ENCODE measurements around the gene SLC2A4RG.

Gene SLC2A4RG

DNA sequence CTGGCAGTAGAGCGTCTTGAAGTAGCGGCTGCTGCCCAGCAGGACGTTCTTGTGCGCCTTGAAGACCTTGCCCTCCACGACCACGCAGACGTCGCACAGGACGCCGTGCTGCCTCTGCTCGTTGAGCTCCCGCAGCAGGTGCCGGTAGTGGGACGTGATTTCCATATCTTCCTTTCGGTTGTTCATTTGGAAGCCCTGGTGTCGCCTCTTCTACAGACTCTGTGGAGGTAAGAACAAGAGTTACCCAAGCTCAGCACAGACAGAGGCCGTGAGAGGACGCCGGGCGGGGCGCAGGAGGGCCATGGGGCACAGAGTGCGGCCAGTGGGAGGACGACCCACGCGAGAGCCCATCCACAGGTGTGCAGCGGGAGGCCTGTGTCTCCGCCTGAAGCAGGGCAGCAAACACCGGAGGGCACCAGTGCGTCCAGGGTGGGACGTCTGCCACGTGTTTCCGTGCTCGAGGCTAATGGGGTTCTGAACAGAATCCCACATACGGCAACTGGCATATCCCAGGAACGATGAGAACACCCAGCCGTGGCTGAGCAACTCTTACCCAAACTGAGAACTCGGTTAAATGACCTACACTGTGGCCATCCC lies 51.1 kb downstream of the SLC2A4RG start:
- TF ChIP-seq, protein P1, sequence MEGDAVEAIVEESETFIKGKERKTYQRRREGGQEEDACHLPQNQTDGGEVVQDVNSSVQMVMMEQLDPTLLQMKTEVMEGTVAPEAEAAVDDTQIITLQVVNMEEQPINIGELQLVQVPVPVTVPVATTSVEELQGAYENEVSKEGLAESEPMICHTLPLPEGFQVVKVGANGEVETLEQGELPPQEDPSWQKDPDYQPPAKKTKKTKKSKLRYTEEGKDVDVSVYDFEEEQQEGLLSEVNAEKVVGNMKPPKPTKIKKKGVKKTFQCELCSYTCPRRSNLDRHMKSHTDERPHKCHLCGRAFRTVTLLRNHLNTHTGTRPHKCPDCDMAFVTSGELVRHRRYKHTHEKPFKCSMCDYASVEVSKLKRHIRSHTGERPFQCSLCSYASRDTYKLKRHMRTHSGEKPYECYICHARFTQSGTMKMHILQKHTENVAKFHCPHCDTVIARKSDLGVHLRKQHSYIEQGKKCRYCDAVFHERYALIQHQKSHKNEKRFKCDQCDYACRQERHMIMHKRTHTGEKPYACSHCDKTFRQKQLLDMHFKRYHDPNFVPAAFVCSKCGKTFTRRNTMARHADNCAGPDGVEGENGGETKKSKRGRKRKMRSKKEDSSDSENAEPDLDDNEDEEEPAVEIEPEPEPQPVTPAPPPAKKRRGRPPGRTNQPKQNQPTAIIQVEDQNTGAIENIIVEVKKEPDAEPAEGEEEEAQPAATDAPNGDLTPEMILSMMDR (IDR thresholded peaks at IDR 0.05; ENCODE audit: low read depth, low read length) = no peak
- no peak overlapping the region for H3K4me3 ChIP-seq (ENCODE audit: low read depth, low read length)

DNA sequence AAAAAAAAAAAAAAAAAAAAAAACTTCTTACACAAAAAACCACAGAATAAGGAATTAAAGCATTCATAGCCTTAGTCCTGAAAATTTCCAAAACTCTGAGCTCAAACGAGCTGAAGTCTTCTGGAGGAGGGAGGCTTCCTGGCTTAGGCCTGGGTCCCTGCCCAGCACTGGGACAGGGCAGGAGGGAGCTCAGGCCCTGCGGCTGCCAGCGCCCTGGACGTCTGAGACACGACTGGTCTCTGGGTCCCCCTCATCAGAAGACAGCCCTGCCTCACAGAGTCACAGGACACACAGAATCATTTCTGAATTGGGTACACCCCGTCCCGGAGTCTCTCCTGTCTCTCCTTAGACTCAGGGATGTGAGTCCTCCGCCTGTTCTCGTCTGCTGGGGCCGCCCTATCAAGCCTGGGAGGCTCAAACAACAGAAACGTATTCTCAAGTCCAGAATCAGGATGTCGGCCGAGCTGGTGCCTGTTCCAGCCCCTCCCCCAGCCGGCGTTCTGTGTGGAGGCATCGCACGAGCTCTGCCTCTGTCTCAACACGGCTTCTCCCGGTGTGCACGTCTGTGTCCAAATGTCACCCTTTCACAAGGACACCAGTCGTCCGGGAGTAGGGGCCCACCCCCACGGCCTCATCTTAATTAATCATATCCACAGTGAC lies 52.1 kb downstream of the SLC2A4RG start:
- TF ChIP-seq, protein P1 (IDR thresholded peaks at IDR 0.05; ENCODE audit: low read depth, low read length) = no peak
- no peak overlapping the region for H3K4me3 ChIP-seq (ENCODE audit: low read depth, low read length)

DNA sequence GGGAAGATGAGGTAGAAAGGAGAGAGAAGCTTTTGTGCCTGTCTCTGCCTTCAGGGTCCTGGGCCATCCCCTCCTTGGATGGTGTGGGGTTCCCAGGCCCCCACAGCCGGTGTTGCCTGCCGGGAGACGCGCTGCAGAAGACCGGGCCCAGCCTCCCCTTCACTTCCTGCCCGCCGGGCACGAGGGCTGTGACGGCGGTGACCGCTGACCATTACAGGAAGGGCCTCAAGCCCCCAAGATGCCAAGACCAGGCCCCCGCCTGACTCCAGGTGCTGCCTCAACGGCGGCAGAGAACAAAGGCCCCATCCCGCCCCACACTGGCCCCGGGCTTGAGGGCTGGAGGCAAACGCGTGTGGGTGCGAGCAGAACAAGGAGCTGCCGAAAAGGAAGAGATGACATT lies 53.3 kb downstream of the SLC2A4RG start:
- TF ChIP-seq, protein P1 (IDR thresholded peaks at IDR 0.05; ENCODE audit: low read depth, low read length) = no peak

More for the DNA sequence above, 53.3 kb downstream of the SLC2A4RG start:
- no peak overlapping the region for H3K4me3 ChIP-seq (ENCODE audit: low read depth, low read length)
